ENCODE results near the gene PLPP7. TPM values are rescaled to one million over a fixed set of nuclear protein-coding genes. Genes with fewer than 3 reads are reported as not detected.

PLPP7 gene
- total and polyA plus RNA-seq, 4 donors: 0.18 to 0.59 (median 0.51) TPM; not detected in 1

DNA sequence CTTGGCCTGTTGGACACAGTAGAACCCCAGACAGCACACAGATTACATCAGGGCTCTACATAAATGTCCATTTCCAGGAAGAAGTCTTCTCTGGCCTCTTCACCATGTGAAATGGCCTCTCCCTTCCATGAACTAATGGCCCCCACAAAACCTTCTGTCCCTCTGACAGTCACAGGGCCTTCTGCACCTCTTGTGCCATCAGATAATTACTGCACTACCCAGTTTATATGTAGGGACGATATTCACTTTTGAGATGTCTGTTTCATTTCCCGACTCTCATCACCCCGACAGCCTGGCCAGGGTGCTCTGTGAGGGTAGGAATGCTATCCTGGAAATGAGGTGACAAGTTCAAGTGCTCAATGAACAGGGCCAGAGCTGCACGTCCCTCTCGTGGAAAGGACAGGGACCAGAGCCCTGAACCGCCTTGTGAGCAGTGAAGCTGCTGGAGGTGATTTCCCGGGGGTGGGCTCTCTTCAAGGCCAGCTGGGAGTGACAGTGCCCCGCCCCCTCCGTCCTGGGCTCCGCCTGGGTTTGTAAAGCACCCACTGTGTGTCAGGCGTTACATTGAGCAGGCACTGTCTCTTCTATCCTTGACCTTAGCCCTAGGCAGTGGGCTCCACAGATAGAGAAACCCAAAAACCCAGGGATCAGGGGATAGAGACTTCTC is 10.2 kb upstream of the PLPP7 start:
- H3K27ac ChIP-seq (ENCODE audit: low read depth in 1 of 2, low read length in 2 of 2): no peak overlapping the region
- DNase-seq (ENCODE audit: low spot score): no peak
- no peaks in the 10 kb centered on the region for H3K9me3 ChIP-seq (ENCODE audit: control insufficient read depth in 4 of 4, low read length in 3 of 4)
- H3K36me3 ChIP-seq (ENCODE audit: control insufficient read depth in 4 of 4, insufficient read depth in 3 of 4, low read depth in 1 of 4, low read length in 3 of 4): no peaks in the 10 kb centered on the region
- H3K27me3 ChIP-seq (ENCODE audit: control insufficient read depth in 4 of 4, insufficient read depth in 4 of 4, low read length in 3 of 4): peaks cover 0 to 6% (median 1%) of the 10 kb centered on the region in 4 donors
- no peak overlapping the region for H3K9ac ChIP-seq (ENCODE audit: low read depth in 1 of 2, low read length in 2 of 2)
- peaks cover 2 to 9% (median 4%) of the 10 kb centered on the region in 4 donors for H3K4me1 ChIP-seq (ENCODE audit: control insufficient read depth in 4 of 4, insufficient read depth in 4 of 4, low read length in 3 of 4)
- TF ChIP-seq GABPA (IDR thresholded peaks at IDR 0.05 in 1 of 2, conservative IDR thresholded peaks at IDR 0.05 in 1 of 2) (no peak), EGR1 (IDR thresholded peaks at IDR 0.05; ENCODE audit: low read depth in 2 of 2) (no peak), FOXA1 (IDR thresholded peaks at IDR 0.05) (no peak), NR2F2 (IDR thresholded peaks at IDR 0.05) (no peak), RAD21 (IDR thresholded peaks at IDR 0.05) (no peak), HNF4G (IDR thresholded peaks at IDR 0.05) (no peak), TAF1 (conservative IDR thresholded peaks at IDR 0.05) (no peak), YY1 (IDR thresholded peaks at IDR 0.05) (no peak), HNF4A (conservative IDR thresholded peaks at IDR 0.05) (no peak), FOXA2 (IDR thresholded peaks at IDR 0.05) (no peak), SP1 (IDR thresholded peaks at IDR 0.05) (no peak), RXRA (IDR thresholded peaks at IDR 0.05) (no peak), JUND (IDR thresholded peaks at IDR 0.05) (no peak)
- TF ChIP-seq, protein P1, sequence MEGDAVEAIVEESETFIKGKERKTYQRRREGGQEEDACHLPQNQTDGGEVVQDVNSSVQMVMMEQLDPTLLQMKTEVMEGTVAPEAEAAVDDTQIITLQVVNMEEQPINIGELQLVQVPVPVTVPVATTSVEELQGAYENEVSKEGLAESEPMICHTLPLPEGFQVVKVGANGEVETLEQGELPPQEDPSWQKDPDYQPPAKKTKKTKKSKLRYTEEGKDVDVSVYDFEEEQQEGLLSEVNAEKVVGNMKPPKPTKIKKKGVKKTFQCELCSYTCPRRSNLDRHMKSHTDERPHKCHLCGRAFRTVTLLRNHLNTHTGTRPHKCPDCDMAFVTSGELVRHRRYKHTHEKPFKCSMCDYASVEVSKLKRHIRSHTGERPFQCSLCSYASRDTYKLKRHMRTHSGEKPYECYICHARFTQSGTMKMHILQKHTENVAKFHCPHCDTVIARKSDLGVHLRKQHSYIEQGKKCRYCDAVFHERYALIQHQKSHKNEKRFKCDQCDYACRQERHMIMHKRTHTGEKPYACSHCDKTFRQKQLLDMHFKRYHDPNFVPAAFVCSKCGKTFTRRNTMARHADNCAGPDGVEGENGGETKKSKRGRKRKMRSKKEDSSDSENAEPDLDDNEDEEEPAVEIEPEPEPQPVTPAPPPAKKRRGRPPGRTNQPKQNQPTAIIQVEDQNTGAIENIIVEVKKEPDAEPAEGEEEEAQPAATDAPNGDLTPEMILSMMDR (IDR thresholded peaks at IDR 0.05; ENCODE audit: low read depth, low read length, missing input control): no peak
- TF ChIP-seq, protein P2, sequence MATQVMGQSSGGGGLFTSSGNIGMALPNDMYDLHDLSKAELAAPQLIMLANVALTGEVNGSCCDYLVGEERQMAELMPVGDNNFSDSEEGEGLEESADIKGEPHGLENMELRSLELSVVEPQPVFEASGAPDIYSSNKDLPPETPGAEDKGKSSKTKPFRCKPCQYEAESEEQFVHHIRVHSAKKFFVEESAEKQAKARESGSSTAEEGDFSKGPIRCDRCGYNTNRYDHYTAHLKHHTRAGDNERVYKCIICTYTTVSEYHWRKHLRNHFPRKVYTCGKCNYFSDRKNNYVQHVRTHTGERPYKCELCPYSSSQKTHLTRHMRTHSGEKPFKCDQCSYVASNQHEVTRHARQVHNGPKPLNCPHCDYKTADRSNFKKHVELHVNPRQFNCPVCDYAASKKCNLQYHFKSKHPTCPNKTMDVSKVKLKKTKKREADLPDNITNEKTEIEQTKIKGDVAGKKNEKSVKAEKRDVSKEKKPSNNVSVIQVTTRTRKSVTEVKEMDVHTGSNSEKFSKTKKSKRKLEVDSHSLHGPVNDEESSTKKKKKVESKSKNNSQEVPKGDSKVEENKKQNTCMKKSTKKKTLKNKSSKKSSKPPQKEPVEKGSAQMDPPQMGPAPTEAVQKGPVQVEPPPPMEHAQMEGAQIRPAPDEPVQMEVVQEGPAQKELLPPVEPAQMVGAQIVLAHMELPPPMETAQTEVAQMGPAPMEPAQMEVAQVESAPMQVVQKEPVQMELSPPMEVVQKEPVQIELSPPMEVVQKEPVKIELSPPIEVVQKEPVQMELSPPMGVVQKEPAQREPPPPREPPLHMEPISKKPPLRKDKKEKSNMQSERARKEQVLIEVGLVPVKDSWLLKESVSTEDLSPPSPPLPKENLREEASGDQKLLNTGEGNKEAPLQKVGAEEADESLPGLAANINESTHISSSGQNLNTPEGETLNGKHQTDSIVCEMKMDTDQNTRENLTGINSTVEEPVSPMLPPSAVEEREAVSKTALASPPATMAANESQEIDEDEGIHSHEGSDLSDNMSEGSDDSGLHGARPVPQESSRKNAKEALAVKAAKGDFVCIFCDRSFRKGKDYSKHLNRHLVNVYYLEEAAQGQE (IDR thresholded peaks at IDR 0.05): no peak
- TF ChIP-seq, protein P3, sequence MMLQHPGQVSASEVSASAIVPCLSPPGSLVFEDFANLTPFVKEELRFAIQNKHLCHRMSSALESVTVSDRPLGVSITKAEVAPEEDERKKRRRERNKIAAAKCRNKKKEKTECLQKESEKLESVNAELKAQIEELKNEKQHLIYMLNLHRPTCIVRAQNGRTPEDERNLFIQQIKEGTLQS (IDR thresholded peaks at IDR 0.05): no peak
- TF ChIP-seq, protein P4, sequence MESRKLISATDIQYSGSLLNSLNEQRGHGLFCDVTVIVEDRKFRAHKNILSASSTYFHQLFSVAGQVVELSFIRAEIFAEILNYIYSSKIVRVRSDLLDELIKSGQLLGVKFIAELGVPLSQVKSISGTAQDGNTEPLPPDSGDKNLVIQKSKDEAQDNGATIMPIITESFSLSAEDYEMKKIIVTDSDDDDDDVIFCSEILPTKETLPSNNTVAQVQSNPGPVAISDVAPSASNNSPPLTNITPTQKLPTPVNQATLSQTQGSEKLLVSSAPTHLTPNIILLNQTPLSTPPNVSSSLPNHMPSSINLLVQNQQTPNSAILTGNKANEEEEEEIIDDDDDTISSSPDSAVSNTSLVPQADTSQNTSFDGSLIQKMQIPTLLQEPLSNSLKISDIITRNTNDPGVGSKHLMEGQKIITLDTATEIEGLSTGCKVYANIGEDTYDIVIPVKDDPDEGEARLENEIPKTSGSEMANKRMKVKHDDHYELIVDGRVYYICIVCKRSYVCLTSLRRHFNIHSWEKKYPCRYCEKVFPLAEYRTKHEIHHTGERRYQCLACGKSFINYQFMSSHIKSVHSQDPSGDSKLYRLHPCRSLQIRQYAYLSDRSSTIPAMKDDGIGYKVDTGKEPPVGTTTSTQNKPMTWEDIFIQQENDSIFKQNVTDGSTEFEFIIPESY (IDR thresholded peaks at IDR 0.05): no peak
- no peak overlapping the region for H3K4me3 ChIP-seq (ENCODE audit: low read depth in 1 of 3, low read length in 3 of 3)
- WGBS: 60% methylated on average over 11 of the region's 11 CpGs

Data from liver (tissue), 9 donors.